ENCODE measurements around the gene MYOCD.

MYOCD gene

DNA sequence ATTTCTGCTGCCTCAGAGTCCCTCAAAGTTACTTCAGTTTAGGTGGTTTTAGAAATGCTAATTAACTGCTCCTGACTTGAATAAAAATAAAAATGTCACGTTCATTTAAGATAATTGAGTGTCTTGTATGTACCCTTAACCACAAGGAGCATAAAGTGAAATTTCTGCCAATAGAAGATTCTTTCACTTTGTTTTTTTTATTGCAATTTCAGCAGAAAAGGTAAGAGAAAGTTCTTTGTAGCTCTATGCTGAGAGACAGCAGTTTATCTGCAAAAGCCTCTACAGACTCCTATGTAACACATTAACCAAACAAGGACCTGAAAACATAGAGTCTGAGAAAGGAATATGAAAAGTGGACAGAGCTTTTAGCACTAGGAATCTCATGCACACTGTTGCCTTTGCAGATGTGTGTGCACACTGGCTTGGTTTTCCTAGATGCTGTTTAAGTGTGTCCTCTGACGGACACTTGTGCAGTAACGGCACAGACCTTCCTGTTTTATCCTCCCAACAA is 135.2 kb downstream of the MYOCD start:
- in situ Hi-C loops (cut with HindIII; ENCODE audit: low pct_ligation_motif_present, low pct_unique_long_range_greater_than_20kb, low sequenced_read_pairs): no loop called here
- no peak for DNase-seq

DNA sequence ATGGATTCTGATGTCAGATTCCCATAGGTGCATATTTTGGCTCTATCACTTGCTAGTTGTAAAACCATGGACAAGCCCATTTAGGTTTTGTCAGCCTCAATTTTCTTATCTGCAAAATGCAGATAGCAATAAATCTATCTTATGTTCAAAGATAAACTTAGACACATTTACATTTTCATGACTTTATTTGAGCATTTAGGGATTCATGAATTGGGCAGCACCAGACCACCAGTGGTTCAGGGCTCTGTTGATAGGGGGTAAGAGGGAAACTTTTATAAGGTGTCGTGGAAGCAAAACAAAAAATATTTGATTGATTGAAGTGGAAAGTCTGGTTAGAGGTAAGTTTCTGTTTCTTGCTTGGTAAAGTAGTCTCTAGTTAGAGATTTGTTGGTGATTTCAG is 140.9 kb downstream of the MYOCD start:
- no peak for DNase-seq
- in situ Hi-C loops (cut with HindIII; ENCODE audit: low pct_ligation_motif_present, low pct_unique_long_range_greater_than_20kb, low sequenced_read_pairs): no loop called here

GRCh38 chr17:12808723-12809122 is 143.0 kb downstream of the MYOCD start:
- in situ Hi-C loops (cut with HindIII; ENCODE audit: low pct_ligation_motif_present, low pct_unique_long_range_greater_than_20kb, low sequenced_read_pairs): no loop called here
- DNase-seq: no peak

GRCh38 chr17:12812877-12813276 is 147.2 kb downstream of the MYOCD start:
- in situ Hi-C loops (cut with HindIII; ENCODE audit: low pct_ligation_motif_present, low pct_unique_long_range_greater_than_20kb, low sequenced_read_pairs): no loop called here
- DNase-seq: no peak

DNA sequence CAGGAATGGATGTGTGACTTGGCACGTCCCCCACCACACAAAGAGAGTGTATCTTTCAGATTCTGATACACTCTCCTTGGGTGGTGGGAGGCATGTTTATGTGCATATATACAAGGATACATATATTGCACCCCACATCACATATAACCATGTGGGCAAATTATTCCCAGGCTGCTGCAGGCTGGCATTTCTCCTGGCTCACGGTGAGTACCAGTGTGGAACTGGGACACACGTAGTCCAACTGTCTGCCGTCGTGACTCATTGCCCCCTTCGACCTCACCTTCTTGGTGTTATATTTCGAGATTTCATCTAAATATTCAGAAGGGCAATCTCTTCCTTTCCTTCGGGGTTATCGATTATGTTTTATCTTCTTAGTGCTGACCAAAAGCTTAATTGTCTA is 148.0 kb downstream of the MYOCD start:
- DNase-seq: no peak
- in situ Hi-C loops (cut with HindIII; ENCODE audit: low pct_ligation_motif_present, low pct_unique_long_range_greater_than_20kb, low sequenced_read_pairs): no loop called here

DNA sequence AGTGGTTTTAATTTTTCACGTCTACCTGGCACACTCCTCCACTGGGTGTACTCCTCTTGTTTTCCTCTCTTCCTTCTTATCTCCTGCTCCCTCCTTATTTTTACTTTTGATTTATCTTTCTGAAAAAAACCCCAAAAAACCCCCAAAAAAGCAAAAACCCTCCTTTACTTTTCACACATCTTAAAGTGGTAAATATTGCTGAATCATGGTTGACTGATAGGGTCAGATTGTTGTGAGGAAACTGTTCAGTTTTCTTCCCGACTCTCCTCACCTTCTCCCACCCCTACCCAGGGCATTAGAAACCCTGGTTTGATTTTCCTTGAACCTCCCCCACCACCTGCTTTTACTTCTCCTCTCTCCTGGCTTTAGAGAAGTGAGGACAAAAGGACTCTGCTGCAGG is 149.0 kb downstream of the MYOCD start:
- no peak for DNase-seq
- in situ Hi-C loops (cut with HindIII; ENCODE audit: low pct_ligation_motif_present, low pct_unique_long_range_greater_than_20kb, low sequenced_read_pairs): no loop called here

DNA sequence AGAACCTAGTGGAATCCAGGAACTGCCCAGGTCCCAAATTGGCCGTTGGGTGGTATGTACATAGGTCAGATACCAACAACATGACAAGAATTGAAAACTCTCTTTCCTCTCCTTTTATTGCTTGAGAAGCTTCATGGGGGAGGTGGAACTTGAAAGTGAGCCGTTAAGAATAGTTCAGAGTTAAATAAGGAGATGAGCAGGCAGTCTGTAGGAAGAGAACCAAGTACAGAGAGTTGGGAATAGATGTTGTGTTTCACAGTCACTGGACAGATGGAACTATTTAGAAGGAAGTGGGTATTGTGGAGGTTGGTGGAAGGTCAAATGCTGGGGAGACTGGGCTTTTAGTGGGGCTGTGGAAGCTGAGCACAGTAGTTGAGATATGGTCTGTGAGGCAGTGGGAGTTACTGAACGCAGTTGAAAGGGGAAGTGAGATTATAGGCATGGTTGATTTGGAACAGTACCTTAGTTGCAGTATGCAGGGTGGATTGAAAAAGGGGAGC is 150.0 kb downstream of the MYOCD start:
- in situ Hi-C loops (cut with HindIII; ENCODE audit: low pct_ligation_motif_present, low pct_unique_long_range_greater_than_20kb, low sequenced_read_pairs): no loop called here
- DNase-seq: no peak

All from ACHN (cell line).